Uterus (tissue), 2 donors: Measurements from ENCODE around the gene F12.

ENCODE experiments used
- POLR2A ChIP-seq, 2 donors: fragments of 450-650 bp; IDR thresholded peaks; one replicate each; pipeline ENCODE4 v1.6.1; 2016; ENCODE audit warnings: antibody characterized with exemption in 2 of 2, mild to moderate bottlenecking in 1 of 2, moderate library complexity in 1 of 2
- TF ChIP-seq, protein P1 (sequence below), 4 experiments: fragments of 200-600 bp in 2 of 4; fragments of 450-650 bp in 2 of 4; sonication (generic) in 2 of 4; IDR thresholded peaks; one replicate each; pipeline ENCODE4 v1.5.1; 2016 to 2019; ENCODE audit warnings: antibody characterized with exemption in 4 of 4, mild to moderate bottlenecking in 2 of 4, moderate library complexity in 1 of 4

DNA sequence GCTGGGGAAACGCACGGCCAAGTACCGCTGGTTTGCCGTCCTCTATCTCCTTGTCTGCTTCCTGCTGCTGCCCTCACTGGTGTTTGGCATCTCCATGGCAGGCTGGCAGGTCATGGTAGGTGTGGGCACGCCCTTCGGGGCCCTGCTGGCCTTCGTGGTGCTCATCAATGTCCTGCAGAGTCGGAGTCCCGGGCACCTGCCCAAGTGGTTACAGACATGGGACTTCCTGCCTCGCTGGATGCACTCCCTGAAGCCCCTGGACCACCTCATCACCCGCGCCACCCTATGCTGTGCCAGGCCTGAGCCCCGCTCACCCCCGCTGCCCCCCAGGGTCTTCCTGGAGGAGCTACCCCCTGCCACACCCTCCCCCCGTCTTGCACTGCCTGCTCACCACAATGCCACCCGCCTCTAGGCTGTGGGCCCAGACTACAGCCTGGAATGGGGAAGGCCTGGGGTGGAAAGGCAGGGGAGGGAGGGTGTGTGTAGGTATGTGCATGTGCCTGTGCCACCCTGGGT, 11.4 kb downstream of the F12 start:
- TF ChIP-seq, protein P1, sequence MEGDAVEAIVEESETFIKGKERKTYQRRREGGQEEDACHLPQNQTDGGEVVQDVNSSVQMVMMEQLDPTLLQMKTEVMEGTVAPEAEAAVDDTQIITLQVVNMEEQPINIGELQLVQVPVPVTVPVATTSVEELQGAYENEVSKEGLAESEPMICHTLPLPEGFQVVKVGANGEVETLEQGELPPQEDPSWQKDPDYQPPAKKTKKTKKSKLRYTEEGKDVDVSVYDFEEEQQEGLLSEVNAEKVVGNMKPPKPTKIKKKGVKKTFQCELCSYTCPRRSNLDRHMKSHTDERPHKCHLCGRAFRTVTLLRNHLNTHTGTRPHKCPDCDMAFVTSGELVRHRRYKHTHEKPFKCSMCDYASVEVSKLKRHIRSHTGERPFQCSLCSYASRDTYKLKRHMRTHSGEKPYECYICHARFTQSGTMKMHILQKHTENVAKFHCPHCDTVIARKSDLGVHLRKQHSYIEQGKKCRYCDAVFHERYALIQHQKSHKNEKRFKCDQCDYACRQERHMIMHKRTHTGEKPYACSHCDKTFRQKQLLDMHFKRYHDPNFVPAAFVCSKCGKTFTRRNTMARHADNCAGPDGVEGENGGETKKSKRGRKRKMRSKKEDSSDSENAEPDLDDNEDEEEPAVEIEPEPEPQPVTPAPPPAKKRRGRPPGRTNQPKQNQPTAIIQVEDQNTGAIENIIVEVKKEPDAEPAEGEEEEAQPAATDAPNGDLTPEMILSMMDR (IDR thresholded peaks at IDR 0.05): no peak
- no peak for TF ChIP-seq POLR2A (IDR thresholded peaks at IDR 0.05)
